ENCODE data around the gene CAPN10.

GRCh38 chr2:240644859-240645301 lies 58.3 kb downstream of the CAPN10 start:
- TF ChIP-seq, protein P1, sequence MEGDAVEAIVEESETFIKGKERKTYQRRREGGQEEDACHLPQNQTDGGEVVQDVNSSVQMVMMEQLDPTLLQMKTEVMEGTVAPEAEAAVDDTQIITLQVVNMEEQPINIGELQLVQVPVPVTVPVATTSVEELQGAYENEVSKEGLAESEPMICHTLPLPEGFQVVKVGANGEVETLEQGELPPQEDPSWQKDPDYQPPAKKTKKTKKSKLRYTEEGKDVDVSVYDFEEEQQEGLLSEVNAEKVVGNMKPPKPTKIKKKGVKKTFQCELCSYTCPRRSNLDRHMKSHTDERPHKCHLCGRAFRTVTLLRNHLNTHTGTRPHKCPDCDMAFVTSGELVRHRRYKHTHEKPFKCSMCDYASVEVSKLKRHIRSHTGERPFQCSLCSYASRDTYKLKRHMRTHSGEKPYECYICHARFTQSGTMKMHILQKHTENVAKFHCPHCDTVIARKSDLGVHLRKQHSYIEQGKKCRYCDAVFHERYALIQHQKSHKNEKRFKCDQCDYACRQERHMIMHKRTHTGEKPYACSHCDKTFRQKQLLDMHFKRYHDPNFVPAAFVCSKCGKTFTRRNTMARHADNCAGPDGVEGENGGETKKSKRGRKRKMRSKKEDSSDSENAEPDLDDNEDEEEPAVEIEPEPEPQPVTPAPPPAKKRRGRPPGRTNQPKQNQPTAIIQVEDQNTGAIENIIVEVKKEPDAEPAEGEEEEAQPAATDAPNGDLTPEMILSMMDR (IDR thresholded peaks at IDR 0.05) = no peak
- no peak for TF ChIP-seq POLR2A (IDR thresholded peaks at IDR 0.05)
